Keratinocyte (primary cell): ENCODE results near the gene BUD31.

Source experiments
- EZH2 ChIP-seq: IDR thresholded peaks from one replicate; pipeline ENCODE4 v1.6.1; 2012; ENCODE audit warnings: inconsistent platforms, mild to moderate bottlenecking, low read length, moderate library complexity
- TF ChIP-seq, protein P1 (sequence below), 3 experiments: IDR thresholded peaks in 1 of 3; conservative IDR thresholded peaks in 1 of 3; optimal IDR thresholded peaks in 1 of 3; 2 replicates in 2 of 3; 3 replicates in 1 of 3; pipeline versions ENCODE3 to v1.5.1; 2011; ENCODE audit warnings: low read length in 3 of 3, mild to moderate bottlenecking in 3 of 3, moderate library complexity in 2 of 3, control low read depth in 1 of 3, inconsistent platforms in 1 of 3; ENCODE audit not compliant: insufficient read depth in 2 of 3; ENCODE audit errors: extremely low read depth in 1 of 3

GRCh38 chr7:99365318-99366141 lies 43.2 kb upstream of the BUD31 start:
- TF ChIP-seq, protein P1, sequence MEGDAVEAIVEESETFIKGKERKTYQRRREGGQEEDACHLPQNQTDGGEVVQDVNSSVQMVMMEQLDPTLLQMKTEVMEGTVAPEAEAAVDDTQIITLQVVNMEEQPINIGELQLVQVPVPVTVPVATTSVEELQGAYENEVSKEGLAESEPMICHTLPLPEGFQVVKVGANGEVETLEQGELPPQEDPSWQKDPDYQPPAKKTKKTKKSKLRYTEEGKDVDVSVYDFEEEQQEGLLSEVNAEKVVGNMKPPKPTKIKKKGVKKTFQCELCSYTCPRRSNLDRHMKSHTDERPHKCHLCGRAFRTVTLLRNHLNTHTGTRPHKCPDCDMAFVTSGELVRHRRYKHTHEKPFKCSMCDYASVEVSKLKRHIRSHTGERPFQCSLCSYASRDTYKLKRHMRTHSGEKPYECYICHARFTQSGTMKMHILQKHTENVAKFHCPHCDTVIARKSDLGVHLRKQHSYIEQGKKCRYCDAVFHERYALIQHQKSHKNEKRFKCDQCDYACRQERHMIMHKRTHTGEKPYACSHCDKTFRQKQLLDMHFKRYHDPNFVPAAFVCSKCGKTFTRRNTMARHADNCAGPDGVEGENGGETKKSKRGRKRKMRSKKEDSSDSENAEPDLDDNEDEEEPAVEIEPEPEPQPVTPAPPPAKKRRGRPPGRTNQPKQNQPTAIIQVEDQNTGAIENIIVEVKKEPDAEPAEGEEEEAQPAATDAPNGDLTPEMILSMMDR (optimal IDR thresholded peaks at IDR 0.05 in 1 of 3, IDR thresholded peaks at IDR 0.05 in 1 of 3, conservative IDR thresholded peaks at IDR 0.05 in 1 of 3; ENCODE audit: extremely low read depth in 1 of 3, insufficient read depth in 2 of 3, low read length in 3 of 3): peak; percentile 74 to 88 (median 85)
- TF ChIP-seq EZH2: no peak
